Stimulated activated CD8-positive, alpha-beta memory T cell treated with anti-CD3 and anti-CD28 coated beads, Interleukin-4, amount 100 ng/mL, for 24 hours (primary cell): ENCODE measurements around the gene IL4R.

ENCODE experiments used
- DNase-seq: peaks from one replicate; pipeline ENCODE4 v3.0.0-alpha.2; 2020; ENCODE audit warnings: low read depth

The IL4R gene

GRCh38 chr16:27315333-27316037, 1.7 kb downstream of the IL4R start:
- peak; percentile 27 for DNase-seq

DNA sequence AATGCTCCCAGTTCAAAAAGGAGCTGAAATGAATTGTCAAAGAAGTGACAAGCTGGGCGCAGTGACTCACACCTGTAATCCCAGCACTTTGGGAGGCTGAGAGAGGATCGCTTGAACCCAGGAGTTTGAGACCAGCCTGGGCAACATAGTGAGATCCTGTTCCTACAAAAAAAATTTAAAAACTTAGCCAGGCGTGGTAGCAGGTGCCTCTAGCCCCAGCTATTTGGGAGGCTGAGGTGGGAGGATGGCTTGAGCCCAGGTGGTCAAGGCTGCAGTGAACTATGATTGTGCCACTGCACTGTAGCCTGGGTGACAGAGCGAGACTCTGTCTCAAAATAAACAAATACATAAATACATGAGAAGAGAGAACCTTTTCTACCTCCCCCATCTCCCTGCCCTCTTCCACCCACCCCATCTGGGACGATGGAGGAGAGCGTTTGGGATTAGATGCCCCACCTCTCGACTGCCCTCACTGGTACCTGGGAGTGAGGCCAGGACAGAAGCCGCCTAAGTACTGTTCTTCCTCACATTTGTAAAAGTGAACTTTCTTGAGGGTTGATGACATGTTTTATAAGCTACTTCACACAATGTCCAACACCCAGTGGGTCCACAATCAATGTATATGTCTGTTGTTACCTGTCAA, 2.4 kb downstream of the IL4R start:
- DNase-seq: no peak

DNA sequence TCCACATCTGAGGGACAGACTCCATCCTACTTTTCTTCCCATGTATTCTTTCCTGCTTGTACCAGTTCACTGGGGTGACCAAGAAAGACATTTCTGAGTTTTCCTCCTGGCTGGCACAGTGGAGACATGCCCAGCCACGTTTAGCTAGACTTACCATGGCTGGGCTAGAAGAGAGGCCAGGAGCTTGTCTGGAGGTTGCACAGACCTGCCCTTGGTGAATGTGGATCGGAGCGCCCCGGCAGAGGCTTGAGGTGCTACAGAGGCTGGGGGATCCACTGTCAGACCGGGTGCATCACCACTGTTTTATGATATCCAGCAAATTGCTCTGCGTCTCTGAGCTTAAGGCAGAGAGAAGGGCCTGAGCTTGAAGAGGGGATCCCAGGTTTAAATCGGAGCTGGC, 3.5 kb downstream of the IL4R start:
- no peak for DNase-seq

GRCh38 chr16:27317738-27318391, 4.1 kb downstream of the IL4R start:
- no peak for DNase-seq

GRCh38 chr16:27318392-27319256, 4.8 kb downstream of the IL4R start:
- DNase-seq: peak; percentile 33

- no peak for DNase-seq
Observed at GRCh38 chr16:27319257-27319965, 5.6 kb downstream of the IL4R start.

- DNase-seq: no peak
Observed at GRCh38 chr16:27320261-27321012, 6.7 kb downstream of the IL4R start.

DNA sequence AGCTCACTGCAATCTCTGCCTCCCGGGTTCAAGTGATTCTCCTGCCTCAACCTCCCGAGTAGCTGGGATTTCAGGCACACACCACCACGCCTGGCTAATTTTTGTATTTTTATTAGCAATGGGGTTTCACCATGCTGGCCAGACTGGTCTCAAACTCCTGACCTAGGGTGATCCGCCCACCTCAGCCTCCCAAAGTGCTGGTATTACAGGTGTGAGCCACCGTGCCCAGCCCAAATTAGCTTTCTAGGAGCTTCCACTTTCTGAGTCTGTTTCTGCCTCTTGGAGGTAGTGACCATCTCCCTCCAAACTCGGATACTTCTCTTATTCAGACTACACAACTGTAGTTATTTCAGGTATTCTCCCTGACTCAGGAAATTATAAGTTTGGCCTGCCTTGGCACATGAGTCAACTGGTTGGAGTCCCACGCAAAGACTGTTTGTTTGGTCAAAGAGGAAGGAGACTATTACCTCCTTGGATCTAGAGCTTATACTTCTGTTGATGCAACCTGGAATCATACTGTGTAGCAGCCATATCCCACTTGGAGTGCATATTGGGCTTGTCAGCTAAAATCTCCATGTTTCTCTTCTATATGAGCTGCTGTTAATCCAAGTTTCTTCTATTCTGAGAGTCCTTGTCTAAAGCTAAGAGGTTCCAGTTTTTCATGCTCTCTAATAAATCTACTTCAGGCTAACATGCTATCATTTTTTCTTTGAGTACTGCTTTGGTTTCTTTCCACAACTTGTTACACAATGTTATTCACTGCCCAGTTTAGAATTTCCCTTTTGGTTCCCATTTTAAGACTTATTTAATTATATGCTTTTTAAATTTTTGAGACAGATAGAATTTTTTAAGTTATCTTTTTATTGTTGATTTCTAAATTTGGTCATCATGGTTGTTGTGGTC, 7.5 kb downstream of the IL4R start:
- DNase-seq: no peak

GRCh38 chr16:27322858-27323780, 9.3 kb downstream of the IL4R start:
- DNase-seq: no peak

- DNase-seq: no peak
Observed at GRCh38 chr16:27323781-27324561, 10.2 kb downstream of the IL4R start.

DNA sequence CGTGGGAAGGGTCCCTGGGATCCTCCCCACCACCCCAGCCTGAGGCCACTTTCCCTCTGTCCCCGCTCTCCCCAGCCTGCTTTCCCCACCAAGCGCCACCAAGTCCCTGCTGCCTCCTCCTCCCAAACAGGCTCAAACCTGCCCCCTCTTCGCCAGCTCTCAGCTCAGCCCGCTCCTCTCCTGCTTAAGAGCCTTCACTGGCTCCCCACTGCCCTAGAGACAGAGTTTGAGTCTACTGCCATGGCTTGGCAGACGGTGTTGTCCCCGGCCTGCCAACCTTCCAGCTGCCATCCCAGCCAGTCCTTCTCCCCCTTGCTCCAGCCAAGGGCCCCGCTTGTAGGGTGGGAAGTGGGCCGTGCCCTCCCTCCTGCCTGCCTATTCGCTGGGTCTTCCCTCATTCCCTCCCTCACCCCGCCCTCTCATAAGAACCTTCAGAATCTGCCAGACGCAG, 11.1 kb downstream of the IL4R start:
- DNase-seq: no peak

DNA sequence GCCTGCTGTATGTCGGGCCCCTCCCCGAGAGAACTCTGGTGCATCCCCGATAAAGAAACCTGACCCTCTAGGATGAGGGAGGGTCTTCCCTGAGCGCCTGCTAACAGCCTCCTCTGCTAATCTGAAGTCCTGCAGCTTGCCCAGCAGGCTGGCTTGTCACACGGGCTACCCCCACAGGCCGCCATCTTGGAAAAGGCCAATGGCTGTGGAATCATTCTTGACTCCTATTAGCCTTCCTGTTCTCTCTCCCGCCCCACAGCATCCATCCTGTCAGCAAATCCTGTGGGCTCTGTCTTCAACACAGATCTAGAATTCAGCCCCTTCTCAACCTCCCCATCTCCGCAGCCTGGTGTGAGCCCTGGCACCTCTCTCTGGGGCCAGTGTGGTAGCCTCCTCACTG, 12.0 kb downstream of the IL4R start:
- no peak for DNase-seq

- no peak for DNase-seq
Observed at GRCh38 chr16:27326251-27326650, 12.5 kb downstream of the IL4R start.

DNA sequence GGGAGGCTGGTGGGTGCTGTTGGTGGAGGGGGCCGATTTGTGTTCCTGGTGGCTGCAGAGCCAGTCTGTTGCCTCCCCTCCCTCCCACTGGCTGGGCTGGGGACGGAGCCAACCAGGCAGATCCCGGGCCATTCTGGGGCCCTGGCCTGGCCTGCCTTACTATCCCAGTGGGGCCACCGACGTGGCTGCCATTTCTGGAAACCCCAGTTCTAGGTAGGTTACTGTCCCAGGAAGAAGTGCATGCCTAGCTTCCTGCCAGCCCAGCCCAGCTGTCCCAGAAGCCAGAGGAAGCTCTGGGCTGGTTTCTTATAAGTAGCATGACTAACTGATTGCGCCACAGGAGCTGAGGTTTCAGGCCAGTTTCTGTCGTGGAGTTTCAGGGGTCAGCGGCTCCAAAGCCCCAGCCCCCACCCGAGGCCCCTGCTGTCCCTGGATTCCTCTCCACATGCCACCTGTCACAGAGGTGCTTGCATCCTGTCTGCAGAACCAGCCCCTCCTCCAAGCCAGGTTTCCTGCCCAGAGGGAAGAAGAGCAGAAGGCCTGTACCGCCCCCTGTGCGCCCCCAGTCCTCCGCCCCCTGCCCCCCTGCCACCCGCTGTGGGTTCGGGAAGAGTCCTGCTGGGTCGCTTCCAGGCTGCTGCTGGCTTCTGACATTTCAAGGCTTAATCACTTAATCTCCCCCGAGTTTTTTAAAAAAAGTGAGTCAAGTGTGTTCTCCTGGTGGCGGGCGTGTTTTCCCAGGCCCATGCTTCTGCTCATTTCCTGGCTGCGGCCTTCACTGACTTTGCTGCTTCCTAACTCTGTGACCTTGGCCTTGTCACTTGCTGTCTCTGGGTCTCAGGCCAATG, 13.2 kb downstream of the IL4R start:
- peak; percentile 6 for DNase-seq

- DNase-seq: no peak
Observed at GRCh38 chr16:27327586-27327915, 13.8 kb downstream of the IL4R start.

DNA sequence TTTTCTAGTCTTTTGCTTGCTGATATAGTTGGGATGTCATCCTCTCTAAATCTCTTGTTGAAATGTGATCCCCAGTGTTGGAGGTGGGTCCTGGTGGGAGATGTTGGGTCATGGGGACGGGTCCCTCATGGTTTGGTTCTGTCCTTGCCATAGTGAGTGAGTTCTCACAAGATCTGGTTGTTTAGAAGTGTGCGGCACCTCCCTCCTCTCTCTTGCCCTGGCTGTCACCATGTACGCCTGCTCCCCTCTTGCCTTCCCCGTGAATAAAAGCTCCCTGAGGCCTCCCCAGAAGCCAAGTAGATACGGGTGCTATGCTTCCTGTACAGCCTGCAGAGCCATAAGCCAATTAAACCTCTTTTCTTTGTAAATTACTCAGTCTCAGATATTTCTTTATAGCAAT, 15.2 kb downstream of the IL4R start:
- no peak for DNase-seq
